ENCODE results near the gene PCDH9. TPM values are rescaled to one million over a fixed set of nuclear protein-coding genes. Genes with fewer than 3 reads are reported as not detected.

Gene PCDH9
- total RNA-seq, 6 experiments from 2014 or later = 1.6 to 3.9 (median 3.1) TPM

DNA sequence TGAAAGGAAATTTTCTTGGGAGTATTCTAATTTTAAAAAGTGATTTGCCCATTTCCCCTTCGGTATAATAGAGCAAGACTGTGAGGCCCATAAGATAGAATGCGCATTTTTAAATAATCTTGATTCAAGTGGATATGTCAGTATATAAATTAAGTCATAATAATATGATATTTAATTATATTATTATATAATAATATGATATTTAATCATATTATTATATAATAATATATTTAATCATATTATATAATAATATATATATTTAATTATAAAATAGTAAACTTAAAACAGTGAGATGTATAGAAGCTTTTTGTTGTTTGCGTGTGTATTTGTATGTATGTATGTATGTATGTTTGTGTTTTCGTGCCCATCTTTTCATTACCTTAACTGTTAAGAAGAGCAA lies 682.5 kb downstream of the PCDH9 start:
- Histone ChIP-seq H3K4me3 (no peak overlapping the region), H3K4me1 (no peaks in the 10 kb centered on the region), H3K36me3 (no peaks in the 10 kb centered on the region), H3K27ac (no peak overlapping the region), H3K27me3 (no peaks in the 10 kb centered on the region), H3K9me3 (no peaks in the 10 kb centered on the region)
- intact Hi-C loops (cut with DNase I) = no loop called here
- ATAC-seq (no peak), DNase-seq (no peak)
- TF ChIP-seq POLR2A (IDR thresholded peaks at IDR 0.05) (no peak), CTCF (IDR thresholded peaks at IDR 0.05) (no peak)
- 86% methylated on average over 4 of the region's 4 CpGs for WGBS (ENCODE audit: insufficient coverage, low coverage, low lambda C conversion rate, missing lambda C conversion rate)

GRCh38 chr13:66546534-66547379 lies 683.4 kb downstream of the PCDH9 start:
- ATAC-seq = no peak
- Histone ChIP-seq H3K27me3 (no peaks in the 10 kb centered on the region), H3K27ac (no peak overlapping the region), H3K9me3 (no peaks in the 10 kb centered on the region), H3K4me3 (no peak overlapping the region), H3K36me3 (no peaks in the 10 kb centered on the region), H3K4me1 (no peaks in the 10 kb centered on the region)
- 56% methylated on average over 2 of the region's 2 CpGs for WGBS (ENCODE audit: insufficient coverage, low coverage, low lambda C conversion rate, missing lambda C conversion rate)
- TF ChIP-seq POLR2A (IDR thresholded peaks at IDR 0.05) (no peak), CTCF (IDR thresholded peaks at IDR 0.05) (no peak)
- intact Hi-C loops (cut with DNase I) = no loop called here
- DNase-seq = no peak

- TF ChIP-seq POLR2A (IDR thresholded peaks at IDR 0.05) = no peak
- peak in 2 of 4 donors; percentile 10 to 19 for TF ChIP-seq CTCF (IDR thresholded peaks at IDR 0.05)
- H3K4me3 ChIP-seq = no peak overlapping the region
- intact Hi-C loops (cut with DNase I) = no loop called here
- H3K9me3 ChIP-seq = no peaks in the 10 kb centered on the region
- no peak for DNase-seq
- H3K27me3 ChIP-seq = no peaks in the 10 kb centered on the region
- H3K4me1 ChIP-seq = no peaks in the 10 kb centered on the region
- H3K36me3 ChIP-seq = no peaks in the 10 kb centered on the region
- ATAC-seq = no peak
- no peak overlapping the region for H3K27ac ChIP-seq
- 40% methylated on average over 1 of the region's 1 CpG for whole genome bisulfite sequencing (ENCODE audit: insufficient coverage, low coverage, low lambda C conversion rate, missing lambda C conversion rate)
Measured at GRCh38 chr13:66543780-66544179, 686.4 kb downstream of the PCDH9 start.

GRCh38 chr13:66537417-66537816 lies 692.7 kb downstream of the PCDH9 start:
- no peaks in the 10 kb centered on the region for H3K36me3 ChIP-seq
- H3K27me3 ChIP-seq = no peaks in the 10 kb centered on the region
- TF ChIP-seq CTCF (IDR thresholded peaks at IDR 0.05) (no peak), POLR2A (IDR thresholded peaks at IDR 0.05) (no peak)
- H3K9me3 ChIP-seq = no peaks in the 10 kb centered on the region
- 24% methylated on average over 1 of the region's 1 CpG for WGBS (ENCODE audit: insufficient coverage, low coverage, low lambda C conversion rate, missing lambda C conversion rate)
- no peaks in the 10 kb centered on the region for H3K4me1 ChIP-seq
- DNase-seq (no peak), ATAC-seq (no peak)
- intact Hi-C loops (cut with DNase I) = no loop called here
- no peak overlapping the region for H3K4me3 ChIP-seq
- no peak overlapping the region for H3K27ac ChIP-seq

Measured in right lobe of liver (tissue), 6 donors.